Transverse colon (tissue), 4 donors: Measurements from ENCODE around the gene ADK. TPM values are rescaled to one million over a fixed set of nuclear protein-coding genes. Genes with fewer than 3 reads are reported as not detected.

Experiments
- DNase-seq: peaks from one replicate; pipeline ENCODE4 v3.0.0-alpha.2; 2019
- H3K27ac ChIP-seq, 4 donors: fragments of 200-600 bp; sonication (generic); 2 replicates each; pipeline ENCODE4 v1.5.1; 2016 to 2018; ENCODE audit warnings: inconsistent platforms in 4 of 4
- H3K27me3 ChIP-seq: fragments of 200-600 bp; sonication (generic); 2 replicates; pipeline ENCODE4 v1.5.1; 2017; ENCODE audit warnings: inconsistent platforms
- H3K36me3 ChIP-seq, 4 donors: fragments of 200-600 bp; sonication (generic); 2 replicates each; pipeline ENCODE4 v1.5.1; 2017 to 2019; ENCODE audit warnings: inconsistent platforms in 4 of 4
- H3K4me1 ChIP-seq, 4 donors: fragments of 200-600 bp; sonication (generic); 2 replicates each; pipeline ENCODE4 v1.5.1; 2017 to 2020; ENCODE audit warnings: inconsistent platforms in 4 of 4
- H3K4me3 ChIP-seq, 4 donors: fragments of 200-600 bp; sonication (generic); 1 replicate in 1 of 4; 2 replicates in 3 of 4; pipeline versions ENCODE4 v1.5.1 to v1.6.1; 2017 to 2019; ENCODE audit warnings: inconsistent platforms in 4 of 4
- H3K9me3 ChIP-seq, 2 donors: fragments of 200-600 bp; sonication (generic); 2 replicates each; pipeline ENCODE4 v1.5.1; 2017 to 2019; ENCODE audit warnings: inconsistent platforms in 2 of 2
- EP300 ChIP-seq: sonication (generic); formaldehyde crosslinking; IDR thresholded peaks from one replicate; pipeline ENCODE4 v1.6.1; 2017; ENCODE audit warnings: antibody characterized with exemption, low read depth
- POLR2A ChIP-seq: fragments of 450-650 bp; IDR thresholded peaks from one replicate; pipeline ENCODE4 v1.6.1; 2016; ENCODE audit warnings: antibody characterized with exemption, mild to moderate bottlenecking, moderate library complexity
- POLR2AphosphoS5 ChIP-seq, 3 donors: sonication (generic); formaldehyde crosslinking; IDR thresholded peaks; one replicate each; pipeline ENCODE4 v1.6.1; 2016; ENCODE audit warnings: antibody characterized with exemption in 3 of 3
- WGBS, 2 donors: methylation state at CpG; one replicate each; pipeline ENCODE4 v1.1.5; 2018; ENCODE audit warnings: low coverage in 1 of 2; 5-methylcytosine and 5-hydroxymethylcytosine counted together
- in situ Hi-C, 4 donors: fragments of 200-750 bp; cut with MboI; loops; one replicate each; pipeline versions ENCODE4 v1.15.0 to v1.15.1; 2017; ENCODE audit warnings: low sequenced_read_pairs in 3 of 4, low pct_ligation_motif_present in 1 of 4, low pct_unique_long_range_greater_than_20kb in 1 of 4
- intact Hi-C: fragments of 100-400 bp; cut with DNase I; formaldehyde crosslinking; loops from one replicate; pipeline ENCODE4 v1.15.1; 2023; ENCODE audit warnings: low total_unique reads
- total RNA-seq, 4 donors: library from RNA; depleted of rRNA; stranded (reverse); fragments of >200 nt; gene quantifications; one replicate each; pipeline ENCODE4 v1.1.0, GENCODE V29; 2016
- TF ChIP-seq, protein P1 (sequence below), 5 experiments: fragments of 200-600 bp in 3 of 5; fragments of 450-650 bp in 2 of 5; sonication (generic) in 3 of 5; IDR thresholded peaks; 1 replicate in 2 of 5; 2 replicates in 3 of 5; pipeline ENCODE4 v1.5.1; 2016 to 2017; ENCODE audit warnings: antibody characterized with exemption in 5 of 5, inconsistent platforms in 3 of 5, mild to moderate bottlenecking in 2 of 5, moderate library complexity in 1 of 5

Gene ADK
- total RNA-seq, 4 donors from 2014 or later: 6.8 to 25.2 (median 14.8) TPM

DNA sequence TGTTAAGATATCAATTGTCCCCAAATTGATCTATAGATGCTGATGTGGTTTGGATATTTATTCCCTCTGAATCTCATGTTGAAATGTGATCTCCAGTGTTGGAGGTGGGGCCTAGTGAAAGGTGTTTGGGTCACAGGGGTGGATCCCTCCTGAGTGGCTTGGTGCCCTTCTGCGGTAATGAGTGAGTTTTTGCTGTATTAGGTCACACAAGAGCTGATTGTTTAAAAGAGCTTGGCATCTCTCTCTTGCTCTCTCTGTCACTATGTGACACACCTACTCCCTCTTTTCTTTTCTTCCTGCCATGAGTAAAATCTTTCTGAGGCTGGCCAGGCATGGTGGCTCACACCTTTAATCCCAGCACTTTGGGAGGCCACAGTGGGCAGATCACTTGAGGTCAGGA is 577.2 kb downstream of the ADK start:
- DNase-seq: no peak
- in situ Hi-C loops (no loop called here), intact Hi-C loops (no loop called here)
- WGBS, 2 donors: 100% methylated on average over 1 of the region's 1 CpG
- no peaks in the 10 kb centered on the region for H3K4me1 ChIP-seq
- H3K4me3 ChIP-seq: no peak overlapping the region
- H3K27me3 ChIP-seq: no peaks in the 10 kb centered on the region
- no peaks in the 10 kb centered on the region for H3K36me3 ChIP-seq
- no peak overlapping the region for H3K27ac ChIP-seq
- no peak for TF ChIP-seq POLR2A
- no peak for TF ChIP-seq EP300
- TF ChIP-seq, protein P1, sequence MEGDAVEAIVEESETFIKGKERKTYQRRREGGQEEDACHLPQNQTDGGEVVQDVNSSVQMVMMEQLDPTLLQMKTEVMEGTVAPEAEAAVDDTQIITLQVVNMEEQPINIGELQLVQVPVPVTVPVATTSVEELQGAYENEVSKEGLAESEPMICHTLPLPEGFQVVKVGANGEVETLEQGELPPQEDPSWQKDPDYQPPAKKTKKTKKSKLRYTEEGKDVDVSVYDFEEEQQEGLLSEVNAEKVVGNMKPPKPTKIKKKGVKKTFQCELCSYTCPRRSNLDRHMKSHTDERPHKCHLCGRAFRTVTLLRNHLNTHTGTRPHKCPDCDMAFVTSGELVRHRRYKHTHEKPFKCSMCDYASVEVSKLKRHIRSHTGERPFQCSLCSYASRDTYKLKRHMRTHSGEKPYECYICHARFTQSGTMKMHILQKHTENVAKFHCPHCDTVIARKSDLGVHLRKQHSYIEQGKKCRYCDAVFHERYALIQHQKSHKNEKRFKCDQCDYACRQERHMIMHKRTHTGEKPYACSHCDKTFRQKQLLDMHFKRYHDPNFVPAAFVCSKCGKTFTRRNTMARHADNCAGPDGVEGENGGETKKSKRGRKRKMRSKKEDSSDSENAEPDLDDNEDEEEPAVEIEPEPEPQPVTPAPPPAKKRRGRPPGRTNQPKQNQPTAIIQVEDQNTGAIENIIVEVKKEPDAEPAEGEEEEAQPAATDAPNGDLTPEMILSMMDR (IDR thresholded peaks at IDR 0.05): no peak
- H3K9me3 ChIP-seq: no peaks in the 10 kb centered on the region

DNA sequence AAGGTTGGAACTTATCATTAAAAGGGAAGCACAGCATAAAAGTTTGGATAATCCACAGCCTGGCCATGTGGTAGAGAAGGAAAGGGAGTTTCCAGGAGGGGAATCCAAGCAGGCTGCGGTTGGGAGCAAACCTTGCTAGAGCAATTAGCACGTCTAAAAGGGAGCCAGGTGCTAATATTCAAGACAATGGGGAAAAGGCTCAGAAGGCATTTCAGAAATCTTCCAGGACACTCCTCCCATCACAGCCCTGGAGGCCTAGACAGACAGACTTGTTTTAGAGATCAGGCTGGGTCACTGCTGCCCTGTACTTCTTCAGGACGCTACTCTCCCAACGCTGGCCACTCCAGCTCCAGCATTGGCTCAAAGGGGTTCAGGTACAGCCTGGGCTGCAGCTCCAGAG is 579.2 kb downstream of the ADK start:
- in situ Hi-C loops (no loop called here), intact Hi-C loops (no loop called here)
- Histone ChIP-seq H3K4me1 (no peaks in the 10 kb centered on the region), H3K36me3 (no peaks in the 10 kb centered on the region), H3K27me3 (no peaks in the 10 kb centered on the region), H3K9me3 (no peaks in the 10 kb centered on the region), H3K4me3 (no peak overlapping the region), H3K27ac (no peak overlapping the region)
- 60 to 71% methylated on average over 1 to 4 of the region's 4 CpGs for WGBS, 2 donors
- no peak for TF ChIP-seq POLR2AphosphoS5 (IDR thresholded peaks at IDR 0.05)
- DNase-seq: no peak

DNA sequence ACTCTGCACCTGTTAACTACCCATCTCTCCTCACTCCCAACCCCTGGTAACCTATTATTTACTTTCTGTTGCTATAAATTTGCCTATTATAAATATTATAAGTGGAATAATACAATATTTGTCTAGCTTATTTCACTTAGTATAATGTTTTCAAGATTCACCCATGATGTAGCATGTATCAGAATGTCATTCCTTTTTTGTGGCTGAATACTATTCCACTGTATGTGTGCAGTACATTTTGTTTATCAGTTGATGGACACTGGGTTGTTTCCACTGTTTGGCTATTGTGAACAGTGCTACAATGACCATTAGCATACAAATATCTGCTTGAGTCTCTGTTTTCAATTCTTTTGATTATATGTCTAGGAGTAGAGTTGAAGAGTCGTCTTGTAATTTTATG is 582.6 kb downstream of the ADK start:
- Histone ChIP-seq H3K4me1 (no peaks in the 10 kb centered on the region), H3K9me3 (no peaks in the 10 kb centered on the region), H3K27ac (no peak overlapping the region), H3K36me3 (no peaks in the 10 kb centered on the region), H3K27me3 (no peaks in the 10 kb centered on the region), H3K4me3 (no peak overlapping the region)
- intact Hi-C loops: no loop called here
- no peak for DNase-seq
- in situ Hi-C loops: no loop called here
- TF ChIP-seq, protein P1 (IDR thresholded peaks at IDR 0.05): no peak
- TF ChIP-seq EP300 (no peak), POLR2A (no peak)
- 92 to 100% methylated on average over 1 of the region's 1 CpG for WGBS, 2 donors

DNA sequence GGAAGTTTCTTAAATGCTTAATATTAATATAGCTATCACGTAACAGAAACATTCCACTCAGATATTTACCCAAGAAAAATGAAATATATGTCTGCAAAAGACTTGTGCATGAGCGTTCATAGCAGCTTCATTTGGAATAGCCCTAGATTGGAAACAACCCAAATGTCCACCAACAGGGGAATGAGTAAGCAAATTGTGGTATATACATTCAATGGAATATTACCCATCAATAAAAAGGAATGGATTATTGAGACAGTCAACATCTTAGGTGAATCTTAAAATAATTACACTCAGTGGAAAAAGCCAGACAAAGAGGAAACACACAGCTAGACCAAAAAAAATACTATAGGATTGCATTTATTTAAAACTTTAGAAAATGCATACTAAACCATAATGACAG is 585.0 kb downstream of the ADK start:
- no peaks in the 10 kb centered on the region for H3K4me1 ChIP-seq
- no peak for TF ChIP-seq EP300
- no peak for TF ChIP-seq POLR2AphosphoS5 (IDR thresholded peaks at IDR 0.05)
- TF ChIP-seq POLR2A: no peak
- TF ChIP-seq, protein P1 (IDR thresholded peaks at IDR 0.05): no peak
- WGBS, 2 donors: 0 to 65% methylated on average over 1 to 2 of the region's 2 CpGs
- in situ Hi-C loops (no loop called here), intact Hi-C loops (no loop called here)
- H3K27ac ChIP-seq: no peak overlapping the region
- no peak overlapping the region for H3K4me3 ChIP-seq
- H3K36me3 ChIP-seq: no peaks in the 10 kb centered on the region
- H3K9me3 ChIP-seq: no peaks in the 10 kb centered on the region
- H3K27me3 ChIP-seq: no peaks in the 10 kb centered on the region
- no peak for DNase-seq

DNA sequence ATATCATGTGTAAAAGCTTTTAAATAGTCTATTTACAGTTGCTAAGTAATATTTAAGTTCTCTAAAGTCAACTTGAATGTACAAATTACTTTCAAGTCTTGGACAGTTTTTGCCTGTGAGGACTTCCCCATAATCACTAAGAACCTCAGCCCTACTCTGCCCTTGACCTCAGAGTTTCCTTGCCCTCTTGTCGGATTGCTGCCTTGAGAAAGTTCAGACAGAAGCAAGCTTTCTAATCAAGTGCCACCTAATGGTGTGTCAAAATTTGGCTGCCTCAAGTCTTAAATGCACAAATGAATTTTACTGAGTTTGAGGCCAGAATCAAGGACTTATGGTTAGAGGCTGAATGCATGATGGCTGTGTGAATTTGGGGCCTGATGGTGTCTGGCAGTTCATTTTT is 587.0 kb downstream of the ADK start:
- H3K4me1 ChIP-seq: no peaks in the 10 kb centered on the region
- no peaks in the 10 kb centered on the region for H3K36me3 ChIP-seq
- no peak overlapping the region for H3K4me3 ChIP-seq
- H3K9me3 ChIP-seq: no peaks in the 10 kb centered on the region
- DNase-seq: no peak
- in situ Hi-C loops (no loop called here), intact Hi-C loops (no loop called here)
- no peak overlapping the region for H3K27ac ChIP-seq
- TF ChIP-seq POLR2AphosphoS5 (IDR thresholded peaks at IDR 0.05): no peak
- TF ChIP-seq EP300: no peak
- TF ChIP-seq POLR2A: no peak
- TF ChIP-seq, protein P1 (IDR thresholded peaks at IDR 0.05): no peak
- WGBS, 2 donors: 55% methylated on average over 1 of the region's 1 CpG; no CpG with 5 or more reads in 1 of the 2 donors
- H3K27me3 ChIP-seq: no peaks in the 10 kb centered on the region
